ENCODE data around the gene CCSER1.

- TF ChIP-seq, protein P1, sequence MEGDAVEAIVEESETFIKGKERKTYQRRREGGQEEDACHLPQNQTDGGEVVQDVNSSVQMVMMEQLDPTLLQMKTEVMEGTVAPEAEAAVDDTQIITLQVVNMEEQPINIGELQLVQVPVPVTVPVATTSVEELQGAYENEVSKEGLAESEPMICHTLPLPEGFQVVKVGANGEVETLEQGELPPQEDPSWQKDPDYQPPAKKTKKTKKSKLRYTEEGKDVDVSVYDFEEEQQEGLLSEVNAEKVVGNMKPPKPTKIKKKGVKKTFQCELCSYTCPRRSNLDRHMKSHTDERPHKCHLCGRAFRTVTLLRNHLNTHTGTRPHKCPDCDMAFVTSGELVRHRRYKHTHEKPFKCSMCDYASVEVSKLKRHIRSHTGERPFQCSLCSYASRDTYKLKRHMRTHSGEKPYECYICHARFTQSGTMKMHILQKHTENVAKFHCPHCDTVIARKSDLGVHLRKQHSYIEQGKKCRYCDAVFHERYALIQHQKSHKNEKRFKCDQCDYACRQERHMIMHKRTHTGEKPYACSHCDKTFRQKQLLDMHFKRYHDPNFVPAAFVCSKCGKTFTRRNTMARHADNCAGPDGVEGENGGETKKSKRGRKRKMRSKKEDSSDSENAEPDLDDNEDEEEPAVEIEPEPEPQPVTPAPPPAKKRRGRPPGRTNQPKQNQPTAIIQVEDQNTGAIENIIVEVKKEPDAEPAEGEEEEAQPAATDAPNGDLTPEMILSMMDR (conservative IDR thresholded peaks at IDR 0.05; ENCODE audit: low read length): no peak
- TF ChIP-seq EZH2phosphoT487 (IDR thresholded peaks at IDR 0.05; ENCODE audit: borderline replicate concordance, low read depth, low read length): no peak
Measured at GRCh38 chr4:90299373-90299772, 172.2 kb downstream of the CCSER1 start.
